ENCODE measurements around the gene CABP2. TPM values are rescaled to one million over a fixed set of nuclear protein-coding genes. Genes with fewer than 3 reads are reported as not detected.
A peak's percentile ranks its signal among the peaks of the same experiment; 100 is the strongest.
"Not testable (repeated sequence)": the region's sequence is repeated elsewhere in the genome, so short reads cannot be mapped to it uniquely, and the experiment has no call there.

CABP2 gene
- total RNA-seq = not detected
- long read RNA-seq = 0 reads

DNA sequence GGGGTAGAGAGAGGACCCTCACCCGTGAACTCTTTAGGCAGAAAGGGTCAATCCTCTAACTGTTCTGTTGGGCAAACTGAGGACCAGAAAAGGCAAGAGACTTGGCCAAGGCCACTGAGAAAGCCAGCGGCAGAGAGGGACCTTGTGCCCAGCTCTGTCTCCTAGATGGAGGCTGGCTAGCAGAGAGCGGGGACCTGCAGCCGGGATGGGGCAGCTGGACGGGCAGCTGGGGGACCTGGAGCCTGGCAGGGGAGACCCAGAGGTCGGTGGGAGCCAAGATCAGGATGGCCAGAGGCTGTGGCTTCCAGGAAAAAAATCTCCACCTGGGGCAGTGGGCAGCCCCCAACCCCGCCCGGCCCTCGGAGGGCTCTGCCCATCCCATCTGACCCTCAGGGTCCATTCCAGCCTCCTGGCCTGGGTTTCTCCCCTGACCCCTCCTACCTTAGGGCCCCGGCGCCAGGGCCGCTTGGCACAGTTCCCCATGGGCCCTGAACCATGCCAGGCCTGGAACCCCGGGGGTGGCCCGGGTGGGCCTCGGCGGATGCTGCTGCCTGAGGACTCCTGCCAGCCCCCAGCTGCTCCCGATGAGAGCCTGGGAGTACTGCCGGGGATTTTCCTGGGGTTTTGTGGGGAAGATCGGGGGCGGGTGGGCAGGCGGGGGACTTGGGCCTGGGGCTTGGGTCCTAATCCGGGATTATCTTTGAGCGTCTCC is at the start of gene CABP2:
CABP2 (minus strand) TSS at position 603 of the 712 bp plus-strand sequence; CDS start at position 483, 120 bp downstream.
- Histone ChIP-seq H3K4me1 (no peaks in the 10 kb centered on the region), H3K27me3 (ENCODE audit: low read depth) (peaks cover 12% of the 10 kb centered on the region), H3K4me3 (no peak within 1 kb of the TSS), H3K9me3 (replicated peaks) (no peaks in the 10 kb centered on the region), H3K36me3 (no peaks in the 10 kb centered on the region), H3K27ac (replicated peaks) (no peak within 1 kb of the TSS)
- intact Hi-C loops (cut with micrococcal nuclease) = no loop called here
- DNase-seq = no peak
- no peak for TF ChIP-seq CTCF (IDR thresholded peaks at IDR 0.05; ENCODE audit: borderline replicate concordance)

- no peak for DNase-seq
- no peak overlapping the region for H3K27ac ChIP-seq (replicated peaks)
- intact Hi-C loops (cut with micrococcal nuclease) = no loop called here
- no peaks in the 10 kb centered on the region for H3K4me1 ChIP-seq
- peak; percentile 81 for TF ChIP-seq CTCF (IDR thresholded peaks at IDR 0.05; ENCODE audit: borderline replicate concordance)
- no peaks in the 10 kb centered on the region for H3K36me3 ChIP-seq
- H3K9me3 ChIP-seq (replicated peaks) = no peaks in the 10 kb centered on the region
- H3K27me3 ChIP-seq (ENCODE audit: low read depth) = peaks cover 35% of the 10 kb centered on the region
- no peak overlapping the region for H3K4me3 ChIP-seq
Observed at GRCh38 chr11:67572747-67573419, 49.6 kb upstream of the CABP2 start.

DNA sequence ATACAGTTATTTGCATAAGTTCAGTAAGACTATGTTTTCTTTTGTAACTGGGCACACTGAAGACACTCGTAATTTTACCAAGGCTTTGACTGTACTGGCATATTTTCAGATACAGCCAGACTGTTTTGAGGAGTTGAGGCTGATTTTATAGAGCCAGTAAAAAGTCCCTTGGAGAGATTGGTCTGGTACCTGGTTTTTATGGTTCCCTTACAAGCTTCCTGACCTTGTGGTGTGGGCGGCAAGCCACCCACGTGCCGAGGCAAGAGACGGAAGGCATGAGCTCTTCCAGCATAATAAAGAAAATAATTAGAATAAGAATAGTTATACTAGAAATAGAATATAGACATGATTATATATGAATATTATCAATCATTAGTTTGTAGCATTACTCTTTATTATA is 49.1 kb upstream of the CABP2 start:
- H3K4me3 ChIP-seq = no peak overlapping the region
- H3K27me3 ChIP-seq (ENCODE audit: low read depth) = peaks cover 30% of the 10 kb centered on the region
- no peak for DNase-seq
- no peak for TF ChIP-seq CTCF (IDR thresholded peaks at IDR 0.05; ENCODE audit: borderline replicate concordance)
- no peaks in the 10 kb centered on the region for H3K9me3 ChIP-seq (replicated peaks)
- H3K36me3 ChIP-seq = no peaks in the 10 kb centered on the region
- H3K4me1 ChIP-seq = no peaks in the 10 kb centered on the region
- no peak overlapping the region for H3K27ac ChIP-seq (replicated peaks)
- intact Hi-C loops (cut with micrococcal nuclease) = no loop called here

- Histone ChIP-seq H3K4me1 (no peaks in the 10 kb centered on the region), H3K36me3 (no peaks in the 10 kb centered on the region), H3K27ac (replicated peaks) (no peak overlapping the region), H3K4me3 (no peak overlapping the region), H3K27me3 (ENCODE audit: low read depth) (peaks cover 21% of the 10 kb centered on the region), H3K9me3 (replicated peaks) (no peaks in the 10 kb centered on the region)
- DNase-seq = no peak
- intact Hi-C loops (cut with micrococcal nuclease) = no loop called here
- TF ChIP-seq CTCF (IDR thresholded peaks at IDR 0.05; ENCODE audit: borderline replicate concordance) = no peak
Observed at GRCh38 chr11:67571443-67571842, 48.2 kb upstream of the CABP2 start.

- Histone ChIP-seq H3K9me3 (replicated peaks) (no peaks in the 10 kb centered on the region), H3K4me3 (no peak overlapping the region), H3K27ac (replicated peaks) (peak overlapping the region; percentile 71), H3K27me3 (ENCODE audit: low read depth) (no peaks in the 10 kb centered on the region), H3K4me1 (peaks cover 20% of the 10 kb centered on the region), H3K36me3 (no peaks in the 10 kb centered on the region)
- TF ChIP-seq CTCF (IDR thresholded peaks at IDR 0.05; ENCODE audit: borderline replicate concordance) = no peak
- intact Hi-C loops (cut with micrococcal nuclease) = no loop called here
- no peak for DNase-seq
Observed at GRCh38 chr11:67564230-67564629, 41.0 kb upstream of the CABP2 start.

DNA sequence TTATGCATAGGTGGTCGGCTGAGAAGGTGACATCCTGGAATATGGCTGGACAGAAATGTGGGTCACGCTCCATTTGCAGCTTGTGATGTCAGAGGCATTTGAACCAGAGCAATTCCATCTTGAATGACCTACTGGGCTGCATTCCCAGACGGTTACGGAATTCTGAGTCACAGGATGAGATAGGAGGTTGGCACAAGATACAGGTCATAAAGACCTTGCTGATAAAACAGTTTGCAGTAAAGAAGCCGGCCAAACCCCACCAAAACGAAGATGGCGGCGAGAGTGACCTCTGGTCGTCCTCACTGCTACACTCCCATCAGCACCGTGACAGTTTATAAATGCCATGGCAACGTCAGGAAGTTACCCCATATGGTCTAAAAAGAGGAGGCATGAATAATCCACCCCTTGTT is 40.5 kb upstream of the CABP2 start:
- Histone ChIP-seq H3K4me1 (peaks cover 25% of the 10 kb centered on the region), H3K27ac (replicated peaks) (peak overlapping the region; percentile 71)
- peak; percentile 50 for DNase-seq
- H3K4me3 ChIP-seq; H3K27me3 ChIP-seq (ENCODE audit: low read depth); H3K9me3 ChIP-seq (replicated peaks); intact Hi-C loops (cut with micrococcal nuclease); H3K36me3 ChIP-seq: not testable (repeated sequence)
